ENCODE measurements around the gene GXYLT2.

GXYLT2 gene

DNA sequence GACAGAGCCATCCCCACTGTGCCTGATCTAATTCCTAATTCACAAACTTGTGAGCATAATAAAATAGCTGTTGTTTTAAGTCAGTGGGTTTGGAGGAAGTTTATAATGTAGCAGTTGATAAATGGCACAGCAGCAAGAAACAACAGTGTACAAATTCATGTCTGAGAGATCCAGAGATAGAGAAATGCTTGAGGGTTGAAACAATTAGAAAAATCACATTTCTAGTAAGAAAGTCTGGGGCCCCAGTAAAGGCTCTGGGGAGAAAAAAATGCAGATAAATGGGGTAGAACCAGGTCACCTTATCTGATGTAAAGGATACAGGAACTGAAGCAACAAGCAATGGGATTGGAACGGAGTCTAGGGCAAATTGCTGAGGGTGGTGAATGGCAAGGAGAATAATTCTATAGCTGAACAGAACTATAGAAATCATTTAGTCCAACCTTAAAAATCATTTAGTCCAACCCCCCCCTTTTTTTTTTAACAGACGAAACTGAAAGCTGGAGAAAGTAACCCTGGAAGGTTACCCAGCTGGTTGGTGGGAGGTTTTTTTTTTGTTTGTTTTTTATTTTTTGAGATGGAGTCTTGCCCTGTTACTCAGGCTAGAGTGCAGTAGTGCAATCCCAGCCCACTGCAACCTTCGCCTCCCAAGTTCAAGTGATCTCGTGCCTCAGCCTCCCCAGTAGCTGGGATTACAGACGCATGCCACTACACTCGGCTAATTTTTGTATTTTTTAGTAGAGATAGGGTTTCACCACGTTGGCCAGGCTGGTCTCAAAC is 25.3 kb upstream of the GXYLT2 start:
- Histone ChIP-seq H3K4me1 (ENCODE audit: control insufficient read depth, low read depth, low read length) (no peaks in the 10 kb centered on the region), H3K18ac (ENCODE audit: low read length) (no peak overlapping the region), H3K9ac (ENCODE audit: low read length) (no peak overlapping the region), H4K5ac (ENCODE audit: low read length) (no peak overlapping the region), H3K23ac (ENCODE audit: low read length) (no peak overlapping the region), H3K79me2 (ENCODE audit: control insufficient read depth, insufficient read depth, low read length) (no peaks in the 10 kb centered on the region), H4K8ac (ENCODE audit: low read depth, low read length) (no peak overlapping the region), H3K56ac (ENCODE audit: low read length) (no peak overlapping the region), H3K36me3 (ENCODE audit: control insufficient read depth, insufficient read depth, low read length) (no peaks in the 10 kb centered on the region), H3K27me3 (ENCODE audit: insufficient read depth, low read length, poor library complexity) (no peaks in the 10 kb centered on the region), H3K4me3 (ENCODE audit: low read length) (no peak overlapping the region), H3K4me2 (ENCODE audit: low read length) (no peak overlapping the region), H2BK15ac (replicated peaks; ENCODE audit: low read depth) (no peak overlapping the region), H3K27ac (ENCODE audit: low read depth, low read length) (no peak overlapping the region), H2BK5ac (ENCODE audit: low read length) (no peak overlapping the region), H2AK5ac (ENCODE audit: low read length) (no peak overlapping the region), H3K79me1 (ENCODE audit: low read length) (no peaks in the 10 kb centered on the region), H3K4ac (ENCODE audit: low read depth, low read length) (no peak overlapping the region), H2BK120ac (ENCODE audit: low read depth, low read length) (no peak overlapping the region)
- WGBS (ENCODE audit: extremely low coverage, insufficient coverage, low lambda C conversion rate) = no CpG with 5 or more reads among the region's 7 CpGs
- DNase-seq = no peak

DNA sequence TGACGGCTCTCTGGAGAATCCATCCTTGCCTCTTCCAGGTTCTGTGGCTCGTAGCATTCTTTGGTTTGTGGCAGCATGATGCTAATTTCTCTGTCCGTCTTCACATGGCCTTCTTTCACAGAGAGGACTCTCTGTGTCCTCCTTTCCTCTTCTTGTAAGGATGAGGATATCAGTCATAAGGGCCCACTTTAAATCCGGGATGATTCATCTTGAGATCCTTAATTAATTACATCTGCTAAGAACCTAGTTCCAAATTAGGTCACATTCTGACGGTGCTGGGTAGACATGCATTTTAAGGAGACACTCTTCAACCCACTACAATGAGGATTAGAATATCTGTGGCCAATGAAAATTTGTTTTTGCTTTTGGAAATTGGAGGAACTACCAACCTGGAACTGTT is 15.7 kb upstream of the GXYLT2 start:
- Histone ChIP-seq H2BK120ac (ENCODE audit: low read depth, low read length) (no peak overlapping the region), H3K4ac (ENCODE audit: low read depth, low read length) (no peak overlapping the region), H3K27ac (ENCODE audit: low read depth, low read length) (no peak overlapping the region), H2AK5ac (ENCODE audit: low read length) (no peak overlapping the region), H3K36me3 (ENCODE audit: control insufficient read depth, insufficient read depth, low read length) (no peaks in the 10 kb centered on the region), H3K4me1 (ENCODE audit: control insufficient read depth, low read depth, low read length) (no peaks in the 10 kb centered on the region), H3K79me1 (ENCODE audit: low read length) (no peaks in the 10 kb centered on the region), H3K9ac (ENCODE audit: low read length) (no peak overlapping the region), H3K4me3 (ENCODE audit: low read length) (no peak overlapping the region), H3K23ac (ENCODE audit: low read length) (no peak overlapping the region), H2BK5ac (ENCODE audit: low read length) (no peak overlapping the region), H3K27me3 (ENCODE audit: insufficient read depth, low read length, poor library complexity) (no peaks in the 10 kb centered on the region), H3K79me2 (ENCODE audit: control insufficient read depth, insufficient read depth, low read length) (no peaks in the 10 kb centered on the region), H4K8ac (ENCODE audit: low read depth, low read length) (no peak overlapping the region), H3K56ac (ENCODE audit: low read length) (no peak overlapping the region), H4K5ac (ENCODE audit: low read length) (no peak overlapping the region), H2BK15ac (replicated peaks; ENCODE audit: low read depth) (no peak overlapping the region), H3K18ac (ENCODE audit: low read length) (no peak overlapping the region), H3K4me2 (ENCODE audit: low read length) (no peak overlapping the region)
- no peak for DNase-seq
- no CpG with 5 or more reads among the region's 5 CpGs for WGBS (ENCODE audit: extremely low coverage, insufficient coverage, low lambda C conversion rate)

DNA sequence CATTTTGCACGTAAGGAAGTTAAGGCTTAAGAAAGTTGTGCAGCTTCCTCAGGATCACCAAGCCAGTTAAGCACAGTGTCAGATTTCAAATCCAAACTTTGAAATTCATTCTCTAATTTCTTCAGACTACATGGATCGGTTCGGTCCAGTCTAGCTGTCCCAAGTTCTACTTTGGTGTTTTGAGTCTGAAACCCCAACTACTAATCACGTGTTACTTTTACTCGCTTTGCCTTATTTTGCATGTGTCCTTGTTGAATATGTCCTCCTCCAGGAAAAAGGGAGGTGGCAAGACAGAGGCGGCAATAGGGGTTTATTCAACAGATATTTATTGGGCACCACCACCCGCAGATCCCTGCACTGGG is 522 bp upstream of the GXYLT2 start:
- Histone ChIP-seq H3K79me2 (ENCODE audit: control insufficient read depth, insufficient read depth, low read length) (no peaks in the 10 kb centered on the region), H3K79me1 (ENCODE audit: low read length) (no peaks in the 10 kb centered on the region), H3K18ac (ENCODE audit: low read length) (no peak overlapping the region), H2BK120ac (ENCODE audit: low read depth, low read length) (no peak overlapping the region), H3K4me3 (ENCODE audit: low read length) (no peak overlapping the region), H3K4me1 (ENCODE audit: control insufficient read depth, low read depth, low read length) (peaks cover 2% of the 10 kb centered on the region), H2BK5ac (ENCODE audit: low read length) (no peak overlapping the region), H3K27me3 (ENCODE audit: insufficient read depth, low read length, poor library complexity) (no peaks in the 10 kb centered on the region), H3K23ac (ENCODE audit: low read length) (no peak overlapping the region), H3K4ac (ENCODE audit: low read depth, low read length) (no peak overlapping the region), H3K4me2 (ENCODE audit: low read length) (peak overlapping the region; percentile 81), H4K5ac (ENCODE audit: low read length) (no peak overlapping the region), H2BK15ac (replicated peaks; ENCODE audit: low read depth) (no peak overlapping the region), H3K27ac (ENCODE audit: low read depth, low read length) (no peak overlapping the region), H4K8ac (ENCODE audit: low read depth, low read length) (no peak overlapping the region), H2AK5ac (ENCODE audit: low read length) (no peak overlapping the region), H3K56ac (ENCODE audit: low read length) (peak overlapping the region; percentile 17), H3K36me3 (ENCODE audit: control insufficient read depth, insufficient read depth, low read length) (no peaks in the 10 kb centered on the region), H3K9ac (ENCODE audit: low read length) (peak overlapping the region; percentile 43)
- DNase-seq = no peak
- WGBS (ENCODE audit: extremely low coverage, insufficient coverage, low lambda C conversion rate) = no CpG with 5 or more reads among the region's 7 CpGs

DNA sequence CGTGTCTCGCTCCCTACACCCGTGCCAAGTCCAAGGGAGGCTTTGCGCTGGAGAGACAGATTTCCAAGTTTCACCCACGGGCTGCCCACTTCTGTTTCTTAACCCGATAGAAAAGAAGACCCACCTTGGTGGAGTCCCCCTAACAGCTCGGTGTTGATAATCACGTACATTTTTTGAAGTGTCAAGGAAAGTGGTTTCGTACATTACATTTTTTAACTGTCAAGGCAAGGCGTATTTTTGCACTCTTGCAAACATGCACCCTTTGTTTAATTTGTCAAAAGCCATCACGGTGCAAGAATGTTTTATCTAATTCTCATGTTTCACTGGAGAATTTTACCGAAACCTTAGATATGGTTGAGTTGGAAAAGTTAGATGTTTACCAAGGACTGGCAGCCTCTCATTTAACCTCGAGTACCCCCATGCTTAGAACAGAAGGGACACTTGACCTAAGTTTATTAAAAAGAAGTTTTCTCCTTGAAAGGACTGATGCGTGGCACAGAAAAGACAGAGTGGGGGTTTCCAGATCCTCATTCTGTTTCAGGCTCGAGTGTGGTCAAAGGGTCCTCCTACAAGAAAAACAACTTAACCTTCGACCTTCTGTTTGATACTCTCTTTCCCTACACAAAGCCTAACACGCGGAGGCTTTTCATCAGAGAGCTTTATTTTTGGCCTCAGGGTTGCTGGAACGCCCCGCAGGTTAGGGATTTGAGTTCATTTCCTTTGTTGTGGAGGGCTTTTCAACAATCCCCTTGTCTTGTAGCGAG is 882 bp downstream of the GXYLT2 start:
- no peaks in the 10 kb centered on the region for H3K79me1 ChIP-seq (ENCODE audit: low read length)
- no peak overlapping the region for H4K8ac ChIP-seq (ENCODE audit: low read depth, low read length)
- no peak overlapping the region for H3K4ac ChIP-seq (ENCODE audit: low read depth, low read length)
- peak overlapping the region; percentile 69 for H3K9ac ChIP-seq (ENCODE audit: low read length)
- H4K5ac ChIP-seq (ENCODE audit: low read length) = no peak overlapping the region
- H2BK5ac ChIP-seq (ENCODE audit: low read length) = no peak overlapping the region
- peak overlapping the region; percentile 90 for H3K18ac ChIP-seq (ENCODE audit: low read length)
- peak overlapping the region; percentile 48 for H3K4me3 ChIP-seq (ENCODE audit: low read length)
- no peak overlapping the region for H2AK5ac ChIP-seq (ENCODE audit: low read length)
- no peaks in the 10 kb centered on the region for H3K36me3 ChIP-seq (ENCODE audit: control insufficient read depth, insufficient read depth, low read length)
- H3K4me1 ChIP-seq (ENCODE audit: control insufficient read depth, low read depth, low read length) = peaks cover 2% of the 10 kb centered on the region
- no peak overlapping the region for H3K23ac ChIP-seq (ENCODE audit: low read length)
- H3K27me3 ChIP-seq (ENCODE audit: insufficient read depth, low read length, poor library complexity) = no peaks in the 10 kb centered on the region
- H2BK120ac ChIP-seq (ENCODE audit: low read depth, low read length) = peak overlapping the region; percentile 64
- H3K56ac ChIP-seq (ENCODE audit: low read length) = peak overlapping the region; percentile 69
- no peak overlapping the region for H2BK15ac ChIP-seq (replicated peaks; ENCODE audit: low read depth)
- no peak overlapping the region for H3K27ac ChIP-seq (ENCODE audit: low read depth, low read length)
- no CpG with 5 or more reads among the region's 21 CpGs for WGBS (ENCODE audit: extremely low coverage, insufficient coverage, low lambda C conversion rate)
- H3K4me2 ChIP-seq (ENCODE audit: low read length) = peak overlapping the region; percentile 95
- DNase-seq = peak; percentile 65
- H3K79me2 ChIP-seq (ENCODE audit: control insufficient read depth, insufficient read depth, low read length) = no peaks in the 10 kb centered on the region

DNA sequence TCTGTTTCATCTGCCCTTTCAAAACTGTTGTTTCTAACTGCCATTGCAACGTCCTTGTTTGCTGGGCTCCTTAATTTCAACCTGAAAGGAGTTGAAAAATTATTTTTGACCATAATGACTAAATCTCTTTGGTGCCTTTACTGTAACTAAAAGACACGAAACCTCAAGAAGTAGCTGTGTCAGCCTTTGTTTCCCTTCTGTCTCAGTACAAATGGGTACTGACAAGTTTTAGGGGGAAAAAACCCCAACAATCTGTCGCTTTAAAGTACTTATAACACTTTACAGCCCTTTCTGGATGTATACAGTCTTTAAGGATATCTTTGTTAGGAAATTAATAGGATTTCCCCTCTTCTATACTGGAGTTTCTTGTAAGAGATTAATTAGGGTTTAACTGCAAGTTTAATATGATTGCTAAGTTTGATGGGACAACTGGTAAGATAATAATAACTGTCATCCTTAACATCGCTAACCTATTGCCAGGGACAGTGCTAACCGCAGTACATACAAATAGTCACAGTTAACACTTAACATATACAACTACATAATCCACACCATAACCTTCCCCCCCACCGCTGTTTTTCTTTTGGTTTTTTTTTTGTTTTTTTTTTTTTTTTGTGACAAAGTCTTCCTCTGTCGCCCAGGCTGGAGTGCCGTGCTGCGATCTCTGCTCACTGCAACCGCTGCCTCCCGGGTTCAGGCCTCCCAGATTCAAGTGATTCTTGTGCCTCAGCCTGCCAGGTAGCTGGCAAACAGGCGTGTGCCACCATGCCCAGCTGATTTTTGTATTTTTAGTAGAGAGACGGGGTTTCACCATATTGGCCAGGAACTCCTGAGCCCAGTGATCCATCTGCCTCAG is 1.7 kb downstream of the GXYLT2 start:
- H3K36me3 ChIP-seq (ENCODE audit: control insufficient read depth, insufficient read depth, low read length) = no peaks in the 10 kb centered on the region
- no peak overlapping the region for H2AK5ac ChIP-seq (ENCODE audit: low read length)
- no peak for DNase-seq
- H3K79me1 ChIP-seq (ENCODE audit: low read length) = no peaks in the 10 kb centered on the region
- no peak overlapping the region for H3K4me3 ChIP-seq (ENCODE audit: low read length)
- no peak overlapping the region for H3K23ac ChIP-seq (ENCODE audit: low read length)
- 100% methylated on average over 1 of the region's 13 CpGs for WGBS (ENCODE audit: extremely low coverage, insufficient coverage, low lambda C conversion rate)
- H2BK5ac ChIP-seq (ENCODE audit: low read length) = no peak overlapping the region
- H3K27ac ChIP-seq (ENCODE audit: low read depth, low read length) = no peak overlapping the region
- peak overlapping the region; percentile 5 for H3K56ac ChIP-seq (ENCODE audit: low read length)
- no peak overlapping the region for H2BK15ac ChIP-seq (replicated peaks; ENCODE audit: low read depth)
- no peak overlapping the region for H2BK120ac ChIP-seq (ENCODE audit: low read depth, low read length)
- no peaks in the 10 kb centered on the region for H3K79me2 ChIP-seq (ENCODE audit: control insufficient read depth, insufficient read depth, low read length)
- no peak overlapping the region for H3K4me2 ChIP-seq (ENCODE audit: low read length)
- peaks cover 2% of the 10 kb centered on the region for H3K4me1 ChIP-seq (ENCODE audit: control insufficient read depth, low read depth, low read length)
- H3K18ac ChIP-seq (ENCODE audit: low read length) = peak overlapping the region; percentile 23
- H4K5ac ChIP-seq (ENCODE audit: low read length) = no peak overlapping the region
- no peak overlapping the region for H4K8ac ChIP-seq (ENCODE audit: low read depth, low read length)
- no peak overlapping the region for H3K4ac ChIP-seq (ENCODE audit: low read depth, low read length)
- peak overlapping the region; percentile 28 for H3K9ac ChIP-seq (ENCODE audit: low read length)
- H3K27me3 ChIP-seq (ENCODE audit: insufficient read depth, low read length, poor library complexity) = no peaks in the 10 kb centered on the region
